RWPE2 (cell line): ENCODE results near the gene COL11A2.

ENCODE experiments used
- ATAC-seq: fragments of 200-7000 bp; cut with Tn5 transposase; 3 replicates; pipeline ENCODE4 v1.9.1; 2021; ENCODE audit warnings: low read depth
- DNase-seq: peaks from one replicate; pipeline ENCODE4 v3.0.0-alpha.2; 2020; ENCODE audit warnings: low spot score
- H3K27ac ChIP-seq: fragments of 450-650 bp; 2 replicates; pipeline ENCODE4 v1.5.1; 2017; ENCODE audit warnings: mild to moderate bottlenecking; ENCODE audit not compliant: poor library complexity, severe bottlenecking
- H3K27me3 ChIP-seq: fragments of 250-450 bp; sonication (Bioruptor Pico); 2 replicates; pipeline ENCODE4 v1.5.1; 2021; ENCODE audit warnings: mild to moderate bottlenecking, moderate library complexity; ENCODE audit not compliant: insufficient read depth, poor library complexity, severe bottlenecking
- H3K36me3 ChIP-seq: fragments of 250-450 bp; sonication (Bioruptor Pico); 2 replicates; pipeline ENCODE4 v1.5.1; 2020; ENCODE audit warnings: low read depth, mild to moderate bottlenecking, moderate library complexity
- H3K4me1 ChIP-seq: fragments of 250-450 bp; sonication (Bioruptor Pico); 2 replicates; pipeline ENCODE4 v1.5.1; 2021; ENCODE audit warnings: mild to moderate bottlenecking, moderate library complexity; ENCODE audit not compliant: insufficient read depth, poor library complexity, severe bottlenecking
- H3K4me3 ChIP-seq: fragments of 250-450 bp; sonication (Bioruptor Pico); 2 replicates; pipeline ENCODE4 v1.5.1; 2021; ENCODE audit warnings: mild to moderate bottlenecking, moderate library complexity; ENCODE audit not compliant: severe bottlenecking
- H3K9me3 ChIP-seq: fragments of 250-450 bp; sonication (Bioruptor Pico); 2 replicates; pipeline ENCODE4 v1.5.1; 2021; ENCODE audit warnings: mild to moderate bottlenecking, moderate library complexity; ENCODE audit not compliant: severe bottlenecking
- CTCF ChIP-seq: fragments of 450-650 bp; IDR thresholded peaks from one replicate; pipeline ENCODE4 v1.5.1; 2017; ENCODE audit warnings: mild to moderate bottlenecking, moderate library complexity; ENCODE audit not compliant: poor library complexity, severe bottlenecking

The COL11A2 gene

GRCh38 chr6:33140556-33140955 lies 51.7 kb downstream of the COL11A2 start:
- DNase-seq, result no peak
- no peak for ATAC-seq
- H3K4me1 ChIP-seq, result no peaks in the 10 kb centered on the region

GRCh38 chr6:33139596-33140206 lies 52.6 kb downstream of the COL11A2 start:
- no peaks in the 10 kb centered on the region for H3K9me3 ChIP-seq
- no peaks in the 10 kb centered on the region for H3K4me1 ChIP-seq
- DNase-seq (no peak), ATAC-seq (no peak)
- no peak overlapping the region for H3K4me3 ChIP-seq
- TF ChIP-seq CTCF, result no peak
- H3K36me3 ChIP-seq, result no peaks in the 10 kb centered on the region
- H3K27ac ChIP-seq, result no peak overlapping the region
- peaks cover 8% of the 10 kb centered on the region for H3K27me3 ChIP-seq

More at GRCh38 chr6:33140556-33140955, 51.7 kb downstream of the COL11A2 start:
- no peaks in the 10 kb centered on the region for H3K9me3 ChIP-seq
- no peak for TF ChIP-seq CTCF
- peaks cover 8% of the 10 kb centered on the region for H3K27me3 ChIP-seq
- no peak overlapping the region for H3K4me3 ChIP-seq
- no peak overlapping the region for H3K27ac ChIP-seq
- H3K36me3 ChIP-seq, result no peaks in the 10 kb centered on the region

GRCh38 chr6:33136310-33136900 lies 55.9 kb downstream of the COL11A2 start:
- no peak overlapping the region for H3K27ac ChIP-seq
- no peak overlapping the region for H3K4me3 ChIP-seq
- DNase-seq (no peak), ATAC-seq (no peak)
- no peaks in the 10 kb centered on the region for H3K9me3 ChIP-seq
- H3K27me3 ChIP-seq, result peaks cover 8% of the 10 kb centered on the region
- no peaks in the 10 kb centered on the region for H3K36me3 ChIP-seq
- no peaks in the 10 kb centered on the region for H3K4me1 ChIP-seq
- no peak for TF ChIP-seq CTCF

- no peaks in the 10 kb centered on the region for H3K9me3 ChIP-seq
- no peaks in the 10 kb centered on the region for H3K4me1 ChIP-seq
- no peaks in the 10 kb centered on the region for H3K27me3 ChIP-seq
- H3K36me3 ChIP-seq, result no peaks in the 10 kb centered on the region
- no peak for TF ChIP-seq CTCF
- ATAC-seq, result no peak
- no peak overlapping the region for H3K27ac ChIP-seq
- H3K4me3 ChIP-seq, result no peak overlapping the region
- no peak for DNase-seq
Observed at GRCh38 chr6:33132081-33132524, 60.2 kb downstream of the COL11A2 start.

- Histone ChIP-seq H3K36me3 (no peaks in the 10 kb centered on the region), H3K9me3 (no peaks in the 10 kb centered on the region), H3K4me1 (no peaks in the 10 kb centered on the region), H3K27me3 (peaks cover 3% of the 10 kb centered on the region), H3K27ac (no peak overlapping the region), H3K4me3 (no peak overlapping the region)
- ATAC-seq (no peak), DNase-seq (no peak)
- no peak for TF ChIP-seq CTCF
Observed at GRCh38 chr6:33128318-33128717, 63.9 kb downstream of the COL11A2 start.
